ENCODE data around the gene PGPEP1.
A peak's percentile ranks its signal among the peaks of the same experiment; 100 is the strongest.
"Not testable (repeated sequence)": the region's sequence is repeated elsewhere in the genome, so short reads cannot be mapped to it uniquely, and the experiment has no call there.

PGPEP1 gene

GRCh38 chr19:18393836-18394235, 53.4 kb downstream of the PGPEP1 start:
- DNase-seq: no peak

- DNase-seq: no peak
Observed at GRCh38 chr19:18396471-18397241, 56.3 kb downstream of the PGPEP1 start.

GRCh38 chr19:18397242-18398202, 57.1 kb downstream of the PGPEP1 start, which contains the start of gene LRRC25:
Gene LRRC25 (minus strand): TSS chr19:18397622. CDS start chr19:18396963, 659 bp downstream.
- DNase-seq: peak; percentile 69 to 79

- DNase-seq: no peak
Observed at GRCh38 chr19:18399008-18399407, 58.6 kb downstream of the PGPEP1 start.

GRCh38 chr19:18401580-18402112, 61.2 kb downstream of the PGPEP1 start:
- peak; percentile 92 to 94 for DNase-seq

GRCh38 chr19:18402455-18403248, 62.3 kb downstream of the PGPEP1 start:
- DNase-seq: not testable (repeated sequence)

- DNase-seq: not testable (repeated sequence)
Observed at GRCh38 chr19:18405754-18406153, 65.4 kb downstream of the PGPEP1 start.

GRCh38 chr19:18406749-18407148, 66.4 kb downstream of the PGPEP1 start:
- DNase-seq: no peak

- peak; percentile 22 to 33 for DNase-seq
Observed at GRCh38 chr19:18408053-18408476, 67.7 kb downstream of the PGPEP1 start.

GRCh38 chr19:18412610-18413239, 72.3 kb downstream of the PGPEP1 start:
- DNase-seq: no peak

- no peak for DNase-seq
Observed at GRCh38 chr19:18414504-18415177, 74.2 kb downstream of the PGPEP1 start.

- peak; percentile 51 to 59 for DNase-seq
Observed at GRCh38 chr19:18415178-18415867, 74.9 kb downstream of the PGPEP1 start.

GRCh38 chr19:18416778-18417249, 76.4 kb downstream of the PGPEP1 start:
- DNase-seq: peak; percentile 82 to 88

- peak; percentile 69 to 76 for DNase-seq
Observed at GRCh38 chr19:18417250-18418028, 77.0 kb downstream of the PGPEP1 start.

- no peak for DNase-seq
Observed at GRCh38 chr19:18418029-18418482, 77.7 kb downstream of the PGPEP1 start.

GRCh38 chr19:18418483-18419194, 78.2 kb downstream of the PGPEP1 start:
- no peak for DNase-seq

GRCh38 chr19:18419195-18419698, 78.8 kb downstream of the PGPEP1 start, which contains the start of gene SSBP4:
Gene SSBP4 (plus strand): TSS chr19:18419398. CDS start chr19:18419649, 251 bp downstream.
- DNase-seq: peak; percentile 53 to 59

Data from AML-193 (cell line).